Lower leg skin (tissue), 3 donors: ENCODE measurements around the gene AP4M1.

Experiments used
- CTCF ChIP-seq, 3 donors: fragments of 450-650 bp; IDR thresholded peaks; one replicate each; pipeline ENCODE4 v1.5.1; 2016; ENCODE audit warnings: antibody characterized with exemption in 3 of 3, mild to moderate bottlenecking in 3 of 3, moderate library complexity in 2 of 3
- POLR2A ChIP-seq, 2 donors: fragments of 450-650 bp; IDR thresholded peaks; one replicate each; pipeline ENCODE4 v1.6.1; 2016 to 2017; ENCODE audit warnings: antibody characterized with exemption in 2 of 2, mild to moderate bottlenecking in 1 of 2, moderate library complexity in 1 of 2

- TF ChIP-seq CTCF (IDR thresholded peaks at IDR 0.05) = no peak
- no peak for TF ChIP-seq POLR2A (IDR thresholded peaks at IDR 0.05)
Observed at GRCh38 chr7:100141555-100141949, 40.1 kb downstream of the AP4M1 start.
